IMR-90 (cell line): ENCODE measurements around the gene ATXN10.

Source experiments
- CEBPB ChIP-seq: IDR thresholded peaks from 2 replicates; pipeline ENCODE4 v1.6.1; 2012; ENCODE audit warnings: low read depth, low read length, improper control_type of control experiment
- FOS ChIP-seq: fragments of 150-350 bp; IDR thresholded peaks from 2 replicates; pipeline ENCODE4 v1.6.1; 2016; ENCODE audit warnings: low read depth, low read length
- MAFK ChIP-seq: IDR thresholded peaks from 2 replicates; pipeline ENCODE4 v1.6.1; 2012; ENCODE audit warnings: low read depth, low read length, improper control_type of control experiment
- POLR2A ChIP-seq: IDR thresholded peaks from 2 replicates; pipeline ENCODE4 v1.6.1; 2012; ENCODE audit warnings: mild to moderate bottlenecking, low read depth, low read length
- RCOR1 ChIP-seq: IDR thresholded peaks from 2 replicates; pipeline ENCODE4 v1.6.1; 2012; ENCODE audit warnings: mild to moderate bottlenecking, low read length, improper control_type of control experiment; ENCODE audit not compliant: insufficient replicate concordance
- USF2 ChIP-seq: fragments of 150-350 bp; IDR thresholded peaks from 2 replicates; pipeline ENCODE4 v1.6.1; 2017; ENCODE audit warnings: mild to moderate bottlenecking, antibody characterized with exemption, low read length, low read depth
- TF ChIP-seq, protein P1 (sequence below): conservative IDR thresholded peaks from 2 replicates; pipeline ENCODE4 v1.5.1; 2012; ENCODE audit warnings: mild to moderate bottlenecking, low read depth, low read length, improper control_type of control experiment
- TF ChIP-seq, protein P2 (sequence below): fragments of 150-350 bp; IDR thresholded peaks from 2 replicates; pipeline ENCODE4 v1.6.1; 2016; ENCODE audit warnings: low read depth, mild to moderate bottlenecking, low read length, moderate library complexity, borderline replicate concordance

DNA sequence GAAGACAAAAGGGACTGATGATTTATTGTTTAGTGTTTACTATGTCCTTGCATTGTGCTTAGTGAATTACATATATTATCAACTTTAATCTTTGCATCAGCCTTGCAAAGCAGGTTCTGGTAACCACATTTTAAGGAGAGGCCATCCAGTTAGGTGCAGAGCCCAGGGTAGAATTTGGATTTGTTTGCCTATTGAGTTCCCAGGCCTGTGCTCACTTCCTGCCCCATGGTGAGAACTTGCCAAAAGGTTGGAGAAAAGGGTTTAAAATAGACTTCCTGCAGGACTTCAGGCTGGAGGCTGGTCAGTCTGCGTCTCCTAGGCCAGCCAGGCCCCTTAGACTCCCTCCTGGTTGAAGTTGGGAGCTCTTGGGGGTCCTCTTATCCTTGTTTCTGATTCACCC, 72.1 kb downstream of the ATXN10 start:
- TF ChIP-seq, protein P1, sequence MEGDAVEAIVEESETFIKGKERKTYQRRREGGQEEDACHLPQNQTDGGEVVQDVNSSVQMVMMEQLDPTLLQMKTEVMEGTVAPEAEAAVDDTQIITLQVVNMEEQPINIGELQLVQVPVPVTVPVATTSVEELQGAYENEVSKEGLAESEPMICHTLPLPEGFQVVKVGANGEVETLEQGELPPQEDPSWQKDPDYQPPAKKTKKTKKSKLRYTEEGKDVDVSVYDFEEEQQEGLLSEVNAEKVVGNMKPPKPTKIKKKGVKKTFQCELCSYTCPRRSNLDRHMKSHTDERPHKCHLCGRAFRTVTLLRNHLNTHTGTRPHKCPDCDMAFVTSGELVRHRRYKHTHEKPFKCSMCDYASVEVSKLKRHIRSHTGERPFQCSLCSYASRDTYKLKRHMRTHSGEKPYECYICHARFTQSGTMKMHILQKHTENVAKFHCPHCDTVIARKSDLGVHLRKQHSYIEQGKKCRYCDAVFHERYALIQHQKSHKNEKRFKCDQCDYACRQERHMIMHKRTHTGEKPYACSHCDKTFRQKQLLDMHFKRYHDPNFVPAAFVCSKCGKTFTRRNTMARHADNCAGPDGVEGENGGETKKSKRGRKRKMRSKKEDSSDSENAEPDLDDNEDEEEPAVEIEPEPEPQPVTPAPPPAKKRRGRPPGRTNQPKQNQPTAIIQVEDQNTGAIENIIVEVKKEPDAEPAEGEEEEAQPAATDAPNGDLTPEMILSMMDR, result no peak
- TF ChIP-seq CEBPB (no peak), POLR2A (no peak), FOS (no peak), RCOR1 (no peak), USF2 (no peak), MAFK (no peak)
- TF ChIP-seq, protein P2, sequence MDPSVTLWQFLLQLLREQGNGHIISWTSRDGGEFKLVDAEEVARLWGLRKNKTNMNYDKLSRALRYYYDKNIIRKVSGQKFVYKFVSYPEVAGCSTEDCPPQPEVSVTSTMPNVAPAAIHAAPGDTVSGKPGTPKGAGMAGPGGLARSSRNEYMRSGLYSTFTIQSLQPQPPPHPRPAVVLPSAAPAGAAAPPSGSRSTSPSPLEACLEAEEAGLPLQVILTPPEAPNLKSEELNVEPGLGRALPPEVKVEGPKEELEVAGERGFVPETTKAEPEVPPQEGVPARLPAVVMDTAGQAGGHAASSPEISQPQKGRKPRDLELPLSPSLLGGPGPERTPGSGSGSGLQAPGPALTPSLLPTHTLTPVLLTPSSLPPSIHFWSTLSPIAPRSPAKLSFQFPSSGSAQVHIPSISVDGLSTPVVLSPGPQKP, result no peak
